Amniotic stem cell (primary cell): ENCODE data around the gene KRT38.
"Not testable (repeated sequence)": the region's sequence is repeated elsewhere in the genome, so short reads cannot be mapped to it uniquely, and the experiment has no call there.

Source experiments
- DNase-seq: peaks from one replicate; lab custom pipeline; 2025; lab: John Stamatoyannopoulos, UW

KRT38 gene

GRCh38 chr17:41395044-41395443, 45.7 kb downstream of the KRT38 start:
- DNase-seq = not testable (repeated sequence)

GRCh38 chr17:41394254-41394996, 46.4 kb downstream of the KRT38 start:
- no peak for DNase-seq

GRCh38 chr17:41393826-41394225, 47.0 kb downstream of the KRT38 start:
- no peak for DNase-seq

- no peak for DNase-seq
Observed at GRCh38 chr17:41393294-41393693, 47.5 kb downstream of the KRT38 start.

- DNase-seq = no peak
Observed at GRCh38 chr17:41392278-41392677, 48.5 kb downstream of the KRT38 start.

- DNase-seq = no peak
Observed at GRCh38 chr17:41391535-41391934, 49.2 kb downstream of the KRT38 start.

GRCh38 chr17:41390411-41390938, 50.3 kb downstream of the KRT38 start:
- DNase-seq = no peak

- no peak for DNase-seq
Observed at GRCh38 chr17:41387670-41388069, 53.1 kb downstream of the KRT38 start.

GRCh38 chr17:41386227-41386626, 54.6 kb downstream of the KRT38 start:
- DNase-seq = no peak
